Chondrocyte (in vitro differentiated cells): Measurements from ENCODE around the gene DDX56. TPM values are rescaled to one million over a fixed set of nuclear protein-coding genes. Genes with fewer than 3 reads are reported as not detected.

Source experiments
- DNase-seq: peaks from one replicate; pipeline ENCODE4 v3.0.0; 2021; ENCODE audit warnings: mixed read lengths, low spot score
- H3K27ac Mint-ChIP-seq: one replicate; pipeline ENCODE4 v1.8.0; 2021; ENCODE audit warnings: mild to moderate bottlenecking, moderate library complexity, mixed read lengths; ENCODE audit not compliant: unreplicated experiment
- H3K27me3 Mint-ChIP-seq: 2 replicates; pipeline ENCODE4 v1.8.0; 2021; ENCODE audit warnings: low read depth, mixed read lengths
- H3K36me3 Mint-ChIP-seq: 2 replicates; pipeline ENCODE4 v1.8.0; 2021; ENCODE audit warnings: low read depth, mixed read lengths
- H3K4me1 Mint-ChIP-seq: 2 replicates; pipeline ENCODE4 v1.8.0; 2021; ENCODE audit warnings: low read depth, mild to moderate bottlenecking, mixed read lengths
- H3K4me3 Mint-ChIP-seq: one replicate; pipeline ENCODE4 v1.8.0; 2021; ENCODE audit warnings: mild to moderate bottlenecking, moderate library complexity, mixed read lengths; ENCODE audit not compliant: unreplicated experiment
- H3K9me3 Mint-ChIP-seq: 2 replicates; pipeline ENCODE4 v1.8.0; 2021; ENCODE audit warnings: low read depth, mixed read lengths
- total RNA-seq: library from RNA; stranded (reverse); gene quantifications from 3 replicates; pipeline ENCODE4 v1.2.1, GENCODE V29; 2021
- TF ChIP-seq, protein P1 (sequence below): fragments of 200-600 bp; sonication (generic); IDR thresholded peaks from 2 replicates; pipeline ENCODE4 v1.5.0; 2021; ENCODE audit warnings: antibody characterized with exemption, mild to moderate bottlenecking, moderate library complexity

DDX56 gene
- total RNA-seq, 1 donor from 2014 or later: 48.7 TPM

DNA sequence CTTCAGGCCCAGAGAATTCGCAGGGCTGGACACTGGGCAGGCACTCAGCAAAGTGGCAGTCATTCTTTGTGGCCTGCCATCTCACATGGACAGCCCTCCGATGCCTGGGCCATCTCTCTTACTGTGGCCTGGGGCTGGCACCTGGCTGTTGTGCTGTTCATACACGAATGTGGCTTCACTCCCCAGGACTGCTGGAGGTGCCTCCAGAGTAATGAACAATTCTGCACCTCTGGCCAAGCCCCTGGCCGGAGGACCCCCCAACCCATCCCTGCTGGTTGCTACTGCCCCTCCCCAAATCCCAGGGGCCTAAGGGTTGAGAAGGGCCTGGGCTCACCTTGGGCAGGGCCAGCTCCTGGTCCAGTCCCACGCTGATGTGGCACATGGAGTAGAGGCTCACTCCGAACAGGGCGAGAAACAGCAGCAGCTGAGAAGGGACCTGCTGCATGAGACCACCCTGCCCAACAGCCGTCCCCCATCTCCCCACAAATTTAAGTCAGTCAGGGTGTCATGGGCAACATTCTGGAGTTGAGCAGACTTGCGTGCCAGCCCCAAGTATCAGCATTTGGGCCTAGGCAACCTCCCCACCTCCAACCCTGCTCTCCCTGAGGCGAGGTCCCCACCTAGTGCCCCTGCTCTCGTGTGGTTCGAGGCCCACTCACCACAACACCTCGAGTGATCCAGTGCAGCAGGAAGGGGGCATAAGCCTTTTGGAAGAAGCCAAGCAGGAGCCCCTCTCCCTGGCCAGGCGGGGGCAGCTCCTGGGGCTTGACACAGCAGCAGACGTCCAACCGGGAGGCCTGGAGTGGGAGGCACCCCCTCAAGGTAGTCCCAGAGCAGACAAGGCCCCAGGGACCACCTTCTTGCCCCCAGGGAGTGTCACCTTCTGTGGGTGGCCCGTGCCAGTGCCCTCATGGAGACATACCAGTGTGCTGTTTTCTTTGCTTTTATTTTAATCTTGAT lies 42.0 kb downstream of the DDX56 start:
- no peaks in the 10 kb centered on the region for H3K27me3 Mint-ChIP-seq
- TF ChIP-seq, protein P1, sequence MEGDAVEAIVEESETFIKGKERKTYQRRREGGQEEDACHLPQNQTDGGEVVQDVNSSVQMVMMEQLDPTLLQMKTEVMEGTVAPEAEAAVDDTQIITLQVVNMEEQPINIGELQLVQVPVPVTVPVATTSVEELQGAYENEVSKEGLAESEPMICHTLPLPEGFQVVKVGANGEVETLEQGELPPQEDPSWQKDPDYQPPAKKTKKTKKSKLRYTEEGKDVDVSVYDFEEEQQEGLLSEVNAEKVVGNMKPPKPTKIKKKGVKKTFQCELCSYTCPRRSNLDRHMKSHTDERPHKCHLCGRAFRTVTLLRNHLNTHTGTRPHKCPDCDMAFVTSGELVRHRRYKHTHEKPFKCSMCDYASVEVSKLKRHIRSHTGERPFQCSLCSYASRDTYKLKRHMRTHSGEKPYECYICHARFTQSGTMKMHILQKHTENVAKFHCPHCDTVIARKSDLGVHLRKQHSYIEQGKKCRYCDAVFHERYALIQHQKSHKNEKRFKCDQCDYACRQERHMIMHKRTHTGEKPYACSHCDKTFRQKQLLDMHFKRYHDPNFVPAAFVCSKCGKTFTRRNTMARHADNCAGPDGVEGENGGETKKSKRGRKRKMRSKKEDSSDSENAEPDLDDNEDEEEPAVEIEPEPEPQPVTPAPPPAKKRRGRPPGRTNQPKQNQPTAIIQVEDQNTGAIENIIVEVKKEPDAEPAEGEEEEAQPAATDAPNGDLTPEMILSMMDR: no peak
- H3K27ac Mint-ChIP-seq: no peak overlapping the region
- H3K9me3 Mint-ChIP-seq: peaks cover 2% of the 10 kb centered on the region
- H3K4me3 Mint-ChIP-seq: no peak overlapping the region
- peaks cover 3% of the 10 kb centered on the region for H3K36me3 Mint-ChIP-seq
- DNase-seq: no peak
- no peaks in the 10 kb centered on the region for H3K4me1 Mint-ChIP-seq

DNA sequence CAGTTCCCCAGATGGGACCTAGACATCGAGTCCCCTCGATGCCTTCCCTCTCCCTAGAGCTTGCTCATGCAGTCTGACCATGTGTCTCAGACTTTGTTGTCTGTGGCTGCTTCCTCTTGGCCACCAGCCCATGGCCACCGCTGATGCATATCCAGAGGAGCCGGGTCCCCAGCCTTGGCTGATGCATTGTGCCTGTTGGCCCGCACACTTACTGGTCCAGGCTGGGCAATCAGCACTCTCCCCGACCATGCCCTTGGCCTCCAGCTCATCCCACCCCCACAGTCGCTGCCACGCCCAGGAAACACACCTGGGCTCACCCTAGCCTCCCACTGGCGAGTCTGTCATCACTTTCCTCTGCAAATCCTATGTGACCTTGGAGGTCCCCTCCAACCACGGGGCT lies 42.7 kb downstream of the DDX56 start:
- TF ChIP-seq, protein P1: no peak
- Mint-ChIP-seq H3K27ac (no peak overlapping the region), H3K4me3 (no peak overlapping the region), H3K36me3 (peaks cover 3% of the 10 kb centered on the region), H3K27me3 (no peaks in the 10 kb centered on the region), H3K9me3 (peaks cover 2% of the 10 kb centered on the region), H3K4me1 (no peaks in the 10 kb centered on the region)
- no peak for DNase-seq

DNA sequence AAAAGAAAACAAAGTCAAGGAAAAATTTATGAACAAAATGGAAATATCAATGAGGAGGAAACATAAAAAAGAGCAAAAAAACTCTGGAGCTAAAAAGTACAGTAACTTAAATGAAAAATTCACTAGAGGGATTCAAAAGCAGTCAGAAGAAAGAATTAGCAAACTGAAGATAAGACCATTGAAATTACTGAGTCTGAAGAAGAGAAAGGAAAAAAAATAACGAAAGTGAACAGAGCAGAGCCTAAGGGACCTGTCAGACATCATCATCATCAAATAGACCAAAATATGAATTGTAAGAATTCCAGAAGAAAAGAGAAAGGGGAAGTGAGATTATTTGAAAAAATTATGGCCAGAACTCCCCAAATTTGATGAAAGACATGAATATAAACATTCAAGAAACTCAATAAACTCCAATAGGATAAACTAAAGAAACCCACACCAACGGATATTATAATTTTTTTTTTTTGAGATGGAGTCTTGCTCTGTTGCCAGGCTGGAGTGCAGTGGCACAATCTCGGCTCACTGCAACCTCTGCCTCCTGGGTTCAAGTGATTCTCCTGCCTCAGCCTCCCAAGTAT lies 48.8 kb downstream of the DDX56 start:
- TF ChIP-seq, protein P1: no peak
- no peaks in the 10 kb centered on the region for H3K4me1 Mint-ChIP-seq
- no peak overlapping the region for H3K4me3 Mint-ChIP-seq
- no peak overlapping the region for H3K27ac Mint-ChIP-seq
- no peak for DNase-seq
- H3K9me3 Mint-ChIP-seq: peaks cover 13% of the 10 kb centered on the region
- peaks cover 10% of the 10 kb centered on the region for H3K36me3 Mint-ChIP-seq
- H3K27me3 Mint-ChIP-seq: peaks cover 14% of the 10 kb centered on the region

DNA sequence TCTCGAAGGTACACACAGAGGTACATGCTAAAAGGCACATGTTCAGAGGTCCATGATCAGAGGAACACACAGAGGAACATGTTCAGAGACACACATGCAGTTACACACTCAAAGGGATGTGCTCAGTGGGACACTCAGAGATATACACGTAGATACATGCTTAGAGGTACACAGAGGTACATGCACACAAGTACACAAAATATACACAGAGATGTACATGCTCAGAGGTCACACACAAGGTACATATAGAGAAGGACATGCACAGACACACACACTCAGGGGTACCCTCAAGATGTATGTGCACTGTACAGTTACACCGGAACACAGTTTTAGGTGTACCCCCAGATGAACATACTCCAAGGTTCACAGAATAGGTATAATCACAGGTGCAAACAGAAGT lies 51.4 kb downstream of the DDX56 start:
- H3K9me3 Mint-ChIP-seq: peaks cover 13% of the 10 kb centered on the region
- no peak overlapping the region for H3K4me3 Mint-ChIP-seq
- H3K36me3 Mint-ChIP-seq: peaks cover 9% of the 10 kb centered on the region
- TF ChIP-seq, protein P1: no peak
- H3K4me1 Mint-ChIP-seq: no peaks in the 10 kb centered on the region
- DNase-seq: no peak
- peaks cover 14% of the 10 kb centered on the region for H3K27me3 Mint-ChIP-seq
- H3K27ac Mint-ChIP-seq: no peak overlapping the region

DNA sequence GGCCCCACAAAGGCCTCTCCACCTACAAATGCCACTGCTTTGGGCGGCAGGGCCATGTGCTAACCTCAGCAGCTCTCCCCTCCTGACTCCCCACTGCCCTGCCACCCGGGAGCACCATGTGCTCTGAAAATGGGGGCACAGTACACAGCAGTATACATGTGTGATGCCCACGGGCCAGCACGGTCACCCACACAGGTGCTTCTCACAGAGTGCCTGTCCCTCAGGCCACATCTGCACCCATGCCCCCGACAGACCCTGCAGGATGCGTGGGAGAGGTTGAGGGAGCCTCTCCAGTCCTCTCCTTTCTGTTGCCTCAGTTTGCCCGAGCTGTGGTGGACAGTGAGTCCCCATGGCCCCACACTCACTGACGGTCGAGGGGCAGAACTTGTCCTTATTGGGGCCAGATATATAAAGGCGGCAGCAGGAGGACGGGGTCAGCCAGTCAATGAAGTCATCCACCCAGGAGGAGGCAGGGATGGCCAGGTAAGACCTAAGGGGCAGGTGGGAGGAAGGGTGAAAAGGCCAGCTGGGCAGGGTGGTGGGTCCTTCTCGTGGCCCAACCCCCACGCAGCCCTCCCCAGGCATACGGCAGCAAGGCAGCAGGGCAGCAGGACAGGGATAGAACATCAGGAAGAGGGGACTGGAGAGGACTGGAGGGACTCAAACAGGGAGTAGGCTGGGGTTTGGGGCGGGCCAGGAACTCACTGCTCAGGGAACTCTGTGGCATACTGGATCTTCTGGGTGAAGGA lies 52.2 kb downstream of the DDX56 start:
- no peaks in the 10 kb centered on the region for H3K4me1 Mint-ChIP-seq
- peaks cover 14% of the 10 kb centered on the region for H3K27me3 Mint-ChIP-seq
- H3K9me3 Mint-ChIP-seq: peaks cover 11% of the 10 kb centered on the region
- TF ChIP-seq, protein P1: no peak
- H3K4me3 Mint-ChIP-seq: no peak overlapping the region
- H3K36me3 Mint-ChIP-seq: peaks cover 8% of the 10 kb centered on the region
- DNase-seq: no peak
- H3K27ac Mint-ChIP-seq: no peak overlapping the region
